Effector memory CD8-positive, alpha-beta T cell (primary cell): ENCODE measurements around the gene WNT6.

Experiments
- ATAC-seq: fragments of 150-1000 bp; cut with Tn5 transposase; replicated peaks from 2 replicates; pipeline ENCODE4 v1.10.0; 2021; ENCODE audit warnings: mild to moderate bottlenecking, moderate library complexity
- DNase-seq, 3 experiments: peaks; one replicate each; pipeline ENCODE4 v3.0.0; 2021
- H3K27ac Mint-ChIP-seq, 2 donors: one replicate each; pipeline ENCODE4 v1.8.0; 2022; ENCODE audit warnings: mild to moderate bottlenecking in 2 of 2, mixed read lengths in 2 of 2, moderate library complexity in 2 of 2
- H3K27me3 Mint-ChIP-seq, 2 donors: one replicate each; pipeline ENCODE4 v1.8.0; 2022; ENCODE audit warnings: mixed read lengths in 2 of 2
- H3K36me3 Mint-ChIP-seq: one replicate; pipeline ENCODE4 v1.8.0; 2022; ENCODE audit warnings: mild to moderate bottlenecking, moderate library complexity, mixed read lengths; ENCODE audit not compliant: insufficient read depth
- H3K4me1 Mint-ChIP-seq, 2 donors: one replicate each; pipeline ENCODE4 v1.8.0; 2022; ENCODE audit warnings: low read depth in 2 of 2, mixed read lengths in 2 of 2
- H3K4me3 Mint-ChIP-seq, 2 donors: one replicate each; pipeline ENCODE4 v1.8.0; 2022; ENCODE audit warnings: mild to moderate bottlenecking in 2 of 2, mixed read lengths in 2 of 2, moderate library complexity in 2 of 2
- H3K9me3 Mint-ChIP-seq, 2 donors: one replicate each; pipeline ENCODE4 v1.8.0; 2022; ENCODE audit warnings: mixed read lengths in 2 of 2

The WNT6 gene

GRCh38 chr2:218880859-218881594 is 21.4 kb downstream of the WNT6 start:
- Mint-ChIP-seq H3K27ac (no peak overlapping the region), H3K27me3 (peaks cover 16 to 57% of the 10 kb centered on the region in 2 donors), H3K4me3 (peak overlapping the region; percentile 73), H3K9me3 (no peaks in the 10 kb centered on the region), H3K4me1 (peaks cover 20 to 34% of the 10 kb centered on the region in 2 donors), H3K36me3 (peaks cover 13% of the 10 kb centered on the region)
- ATAC-seq (no peak), DNase-seq (no peak)

GRCh38 chr2:218881744-218882460 is 22.3 kb downstream of the WNT6 start:
- peak overlapping the region; percentile 5 to 26 for H3K4me3 Mint-ChIP-seq
- peaks cover 14 to 31% of the 10 kb centered on the region in 2 donors for H3K4me1 Mint-ChIP-seq
- H3K27me3 Mint-ChIP-seq = peaks cover 16 to 48% of the 10 kb centered on the region in 2 donors
- peak overlapping the region in 1 of 2 donors; percentile 71 for H3K27ac Mint-ChIP-seq
- peaks cover 13% of the 10 kb centered on the region for H3K36me3 Mint-ChIP-seq
- ATAC-seq (no peak), DNase-seq (no peak)
- no peaks in the 10 kb centered on the region for H3K9me3 Mint-ChIP-seq

- DNase-seq (no peak), ATAC-seq (no peak)
- Mint-ChIP-seq H3K27me3 (peaks cover 16 to 45% of the 10 kb centered on the region in 2 donors), H3K9me3 (no peaks in the 10 kb centered on the region), H3K36me3 (peaks cover 13% of the 10 kb centered on the region), H3K27ac (peak overlapping the region in 1 of 2 donors; percentile 71), H3K4me1 (peaks cover 14 to 30% of the 10 kb centered on the region in 2 donors), H3K4me3 (peak overlapping the region; percentile 26 to 57)
Observed at GRCh38 chr2:218882461-218882816, 22.8 kb downstream of the WNT6 start.

- H3K36me3 Mint-ChIP-seq = peaks cover 13% of the 10 kb centered on the region
- no peak for DNase-seq
Observed at GRCh38 chr2:218882866-218883366, 23.3 kb downstream of the WNT6 start.

GRCh38 chr2:218883491-218884490 is 24.2 kb downstream of the WNT6 start:
- ATAC-seq (peak; percentile 13), DNase-seq (no peak)
- Mint-ChIP-seq H3K27ac (no peak overlapping the region), H3K27me3 (peaks cover 16 to 45% of the 10 kb centered on the region in 2 donors), H3K4me3 (peak overlapping the region; percentile 55 to 58), H3K36me3 (peaks cover 13% of the 10 kb centered on the region), H3K9me3 (no peaks in the 10 kb centered on the region), H3K4me1 (peaks cover 14 to 30% of the 10 kb centered on the region in 2 donors)

More at GRCh38 chr2:218882866-218883366, 23.3 kb downstream of the WNT6 start:
- Mint-ChIP-seq H3K9me3 (no peaks in the 10 kb centered on the region), H3K4me3 (peak overlapping the region; percentile 13 to 57), H3K4me1 (peaks cover 14 to 30% of the 10 kb centered on the region in 2 donors), H3K27ac (peak overlapping the region in 1 of 2 donors; percentile 71), H3K27me3 (peaks cover 16 to 45% of the 10 kb centered on the region in 2 donors)
- ATAC-seq = no peak

GRCh38 chr2:218884519-218884918 is 24.9 kb downstream of the WNT6 start:
- Mint-ChIP-seq H3K27ac (no peak overlapping the region), H3K27me3 (peaks cover 16 to 45% of the 10 kb centered on the region in 2 donors), H3K36me3 (peaks cover 13% of the 10 kb centered on the region), H3K9me3 (no peaks in the 10 kb centered on the region), H3K4me3 (peak overlapping the region; percentile 55 to 58), H3K4me1 (peaks cover 14 to 26% of the 10 kb centered on the region in 2 donors)
- no peak for ATAC-seq
- DNase-seq = no peak

- peaks cover 14% of the 10 kb centered on the region for H3K36me3 Mint-ChIP-seq
- peaks cover 16 to 33% of the 10 kb centered on the region in 2 donors for H3K27me3 Mint-ChIP-seq
Observed at GRCh38 chr2:218885981-218886947, 26.7 kb downstream of the WNT6 start.

GRCh38 chr2:218887079-218887478 is 27.5 kb downstream of the WNT6 start:
- DNase-seq (no peak), ATAC-seq (no peak)
- Mint-ChIP-seq H3K36me3 (peaks cover 18% of the 10 kb centered on the region), H3K4me1 (peaks cover 11% of the 10 kb centered on the region in 2 donors), H3K27ac (no peak overlapping the region), H3K9me3 (no peaks in the 10 kb centered on the region), H3K27me3 (peaks cover 16 to 25% of the 10 kb centered on the region in 2 donors), H3K4me3 (no peak overlapping the region)

More at GRCh38 chr2:218885981-218886947, 26.7 kb downstream of the WNT6 start:
- no peak for DNase-seq
- no peak overlapping the region for H3K4me3 Mint-ChIP-seq
- peak overlapping the region in 1 of 2 donors; percentile 24 for H3K27ac Mint-ChIP-seq
- no peaks in the 10 kb centered on the region for H3K9me3 Mint-ChIP-seq
- no peak for ATAC-seq
- H3K4me1 Mint-ChIP-seq = peaks cover 6 to 14% of the 10 kb centered on the region in 2 donors

- Mint-ChIP-seq H3K27ac (no peak overlapping the region), H3K36me3 (peaks cover 30% of the 10 kb centered on the region), H3K9me3 (no peaks in the 10 kb centered on the region), H3K4me1 (peaks cover 10 to 15% of the 10 kb centered on the region in 2 donors), H3K27me3 (peaks cover 7 to 13% of the 10 kb centered on the region in 2 donors), H3K4me3 (no peak overlapping the region)
- DNase-seq (no peak), ATAC-seq (no peak)
Observed at GRCh38 chr2:218888341-218888740, 28.7 kb downstream of the WNT6 start.

GRCh38 chr2:218889937-218890336 is 30.3 kb downstream of the WNT6 start:
- peaks cover 0 to under 1% of the 10 kb centered on the region in 2 donors for H3K27me3 Mint-ChIP-seq
- H3K4me3 Mint-ChIP-seq = no peak overlapping the region
- peaks cover 22 to 25% of the 10 kb centered on the region in 2 donors for H3K4me1 Mint-ChIP-seq
- no peak overlapping the region for H3K27ac Mint-ChIP-seq
- H3K36me3 Mint-ChIP-seq = peaks cover 46% of the 10 kb centered on the region
- no peaks in the 10 kb centered on the region for H3K9me3 Mint-ChIP-seq
- no peak for ATAC-seq
- DNase-seq = no peak

- H3K4me3 Mint-ChIP-seq = no peak overlapping the region
- peak overlapping the region in 1 of 2 donors; percentile 50 for H3K27ac Mint-ChIP-seq
- H3K4me1 Mint-ChIP-seq = peaks cover 23 to 29% of the 10 kb centered on the region in 2 donors
- peaks cover 46% of the 10 kb centered on the region for H3K36me3 Mint-ChIP-seq
- ATAC-seq (no peak), DNase-seq (no peak)
- no peaks in the 10 kb centered on the region for H3K9me3 Mint-ChIP-seq
- H3K27me3 Mint-ChIP-seq = no peaks in the 10 kb centered on the region
Observed at GRCh38 chr2:218890369-218890768, 30.8 kb downstream of the WNT6 start.
